T1000 (cell line): ENCODE results near the gene DTWD1.
"Not testable (repeated sequence)": the region's sequence is repeated elsewhere in the genome, so short reads cannot be mapped to it uniquely, and the experiment has no call there.

ENCODE experiments used
- DNase-seq: peaks from one replicate; lab custom pipeline; 2025; ENCODE audit warnings: mixed read lengths; lab: John Stamatoyannopoulos, UW

DTWD1 gene

GRCh38 chr15:49646891-49647290 is 26.0 kb downstream of the DTWD1 start:
- no peak for DNase-seq

GRCh38 chr15:49649987-49650386 is 29.1 kb downstream of the DTWD1 start:
- DNase-seq, result no peak

- no peak for DNase-seq
These were observed 29.8 kb downstream of the DTWD1 start for GRCh38 chr15:49650676-49651075.

GRCh38 chr15:49652922-49653321 is 32.1 kb downstream of the DTWD1 start:
- no peak for DNase-seq

- no peak for DNase-seq
These were observed 35.9 kb downstream of the DTWD1 start for GRCh38 chr15:49656734-49657133.

GRCh38 chr15:49664716-49665115 is 43.9 kb downstream of the DTWD1 start:
- DNase-seq, result no peak

GRCh38 chr15:49666486-49666885 is 45.6 kb downstream of the DTWD1 start:
- not testable (repeated sequence) for DNase-seq

- no peak for DNase-seq
These were observed 48.4 kb downstream of the DTWD1 start for GRCh38 chr15:49669288-49669687.

- DNase-seq, result no peak
These were observed 53.0 kb downstream of the DTWD1 start for GRCh38 chr15:49673861-49674260.

GRCh38 chr15:49674370-49674769 is 53.5 kb downstream of the DTWD1 start:
- no peak for DNase-seq

GRCh38 chr15:49675041-49675440 is 54.2 kb downstream of the DTWD1 start:
- no peak for DNase-seq

GRCh38 chr15:49678655-49679054 is 57.8 kb downstream of the DTWD1 start:
- DNase-seq, result no peak

- DNase-seq, result no peak
These were observed 65.8 kb downstream of the DTWD1 start for GRCh38 chr15:49686599-49686998.

- no peak for DNase-seq
These were observed 67.4 kb downstream of the DTWD1 start for GRCh38 chr15:49688135-49688790.

- no peak for DNase-seq
These were observed 71.8 kb downstream of the DTWD1 start for GRCh38 chr15:49692514-49693090.

GRCh38 chr15:49693498-49693897 is 72.7 kb downstream of the DTWD1 start:
- DNase-seq, result no peak

- no peak for DNase-seq
These were observed 75.6 kb downstream of the DTWD1 start for GRCh38 chr15:49696433-49696832.

- DNase-seq, result no peak
These were observed 76.3 kb downstream of the DTWD1 start for GRCh38 chr15:49697121-49697520.

- DNase-seq, result not testable (repeated sequence)
These were observed 82.1 kb downstream of the DTWD1 start for GRCh38 chr15:49702982-49703381.
